Naive thymus-derived CD4-positive, alpha-beta T cell (primary cell): ENCODE results near the gene CTNNAL1. TPM values are rescaled to one million over a fixed set of nuclear protein-coding genes. Genes with fewer than 3 reads are reported as not detected.

ENCODE experiments used
- ATAC-seq: fragments of 150-1000 bp; cut with Tn5 transposase; 2 replicates; pipeline ENCODE4 v1.10.0; 2021; ENCODE audit warnings: mild to moderate bottlenecking, moderate library complexity
- CTCF ChIA-PET: fragments of 350-600 bp; sonication (Branson Sonifier 250); formaldehyde crosslinking; loops from one replicate; lab custom pipeline; 2021; ENCODE audit warnings: antibody characterized with exemption; lab: Charles Lee
- POLR2A ChIA-PET: fragments of 350-600 bp; sonication (Branson Sonifier 250); formaldehyde crosslinking; loops from one replicate; lab custom pipeline; 2021; ENCODE audit warnings: antibody characterized with exemption, inconsistent platforms; lab: Charles Lee
- DNase-seq, 9 donors: peaks; one replicate each; pipeline versions ENCODE4 v3.0.0 to v3.0.0-alpha.2; 2020 to 2022; ENCODE audit warnings: mixed read lengths in 1 of 9
- H3K27ac ChIP-seq: one replicate; pipeline ENCODE4 v1.7.0; 2013; ENCODE audit warnings: mild to moderate bottlenecking, low read depth, low read length, moderate library complexity
- H3K27me3 ChIP-seq, 2 donors: one replicate each; pipeline ENCODE4 v1.7.0; 2013; ENCODE audit warnings: low read length in 2 of 2, mild to moderate bottlenecking in 2 of 2, moderate library complexity in 2 of 2; ENCODE audit not compliant: control insufficient read depth in 2 of 2, insufficient read depth in 2 of 2
- H3K36me3 ChIP-seq, 3 experiments: 1 replicate in 2 of 3; 2 replicates in 1 of 3; pipeline ENCODE4 v1.7.0; 2013; ENCODE audit warnings: low read length in 3 of 3, mild to moderate bottlenecking in 3 of 3, moderate library complexity in 1 of 3; ENCODE audit not compliant: insufficient read depth in 3 of 3, control insufficient read depth in 2 of 3
- H3K4me1 ChIP-seq, 2 donors: one replicate each; pipeline ENCODE4 v1.7.0; 2013; ENCODE audit warnings: low read length in 2 of 2, mild to moderate bottlenecking in 2 of 2, moderate library complexity in 1 of 2; ENCODE audit not compliant: control insufficient read depth in 2 of 2, insufficient read depth in 2 of 2
- H3K4me3 ChIP-seq: 2 replicates; pipeline ENCODE4 v1.7.0; 2013; ENCODE audit warnings: mild to moderate bottlenecking, low read length
- H3K9me3 ChIP-seq, 3 experiments: 1 replicate in 2 of 3; 2 replicates in 1 of 3; pipeline ENCODE4 v1.7.0; 2013; ENCODE audit warnings: low read length in 3 of 3; ENCODE audit not compliant: control insufficient read depth in 2 of 3
- H3K27ac Mint-ChIP-seq, 9 donors: one replicate each; pipeline ENCODE4 v1.8.0; 2020 to 2022; ENCODE audit warnings: mixed read lengths in 9 of 9, mild to moderate bottlenecking in 8 of 9, moderate library complexity in 5 of 9, inconsistent platforms in 2 of 9
- H3K27me3 Mint-ChIP-seq, 5 donors: one replicate each; pipeline ENCODE4 v1.8.0; 2021 to 2022; ENCODE audit warnings: mixed read lengths in 5 of 5, mild to moderate bottlenecking in 1 of 5
- H3K36me3 Mint-ChIP-seq, 5 donors: one replicate each; pipeline ENCODE4 v1.8.0; 2020 to 2022; ENCODE audit warnings: mixed read lengths in 5 of 5, mild to moderate bottlenecking in 3 of 5, inconsistent platforms in 1 of 5
- H3K4me1 Mint-ChIP-seq, 7 donors: one replicate each; pipeline ENCODE4 v1.8.0; 2020 to 2022; ENCODE audit warnings: mixed read lengths in 7 of 7, mild to moderate bottlenecking in 3 of 7, inconsistent platforms in 1 of 7
- H3K4me3 Mint-ChIP-seq, 10 donors: one replicate each; pipeline ENCODE4 v1.8.0; 2020 to 2022; ENCODE audit warnings: mild to moderate bottlenecking in 10 of 10, mixed read lengths in 10 of 10, moderate library complexity in 6 of 10, inconsistent platforms in 2 of 10
- H3K9me3 Mint-ChIP-seq, 11 donors: one replicate each; pipeline ENCODE4 v1.8.0; 2020 to 2022; ENCODE audit warnings: mixed read lengths in 11 of 11, mild to moderate bottlenecking in 4 of 11, inconsistent platforms in 1 of 11, moderate library complexity in 1 of 11
- intact Hi-C, 2 donors: fragments of 100-400 bp; cut with micrococcal nuclease; formaldehyde crosslinking; loops; one replicate each; pipeline ENCODE4 v1.15.1; 2023
- polyA plus RNA-seq, 2 donors: library from polyadenylated mRNA; unstranded; fragments of 300-500 nt; fragmentation: Illumina TruSeq; gene quantifications; one replicate each; pipeline ENCODE4 v1.2.3, GENCODE V29; 2021
- total RNA-seq, 6 experiments: library from RNA in 5 of 6; stranded (reverse) in 5 of 6; gene quantifications; 1 replicate in 5 of 6; 2 replicates in 1 of 6; pipeline ENCODE4 v1.2.3 and lab custom pipeline; 2021 to 2026

The CTNNAL1 gene
- total and polyA plus RNA-seq, 7 experiments from 2014 or later = 0.77 to 9.9 (median 1.1) TPM

- Mint-ChIP-seq H3K4me1 (peaks cover 0 to 3% (median 0%) of the 10 kb centered on the region in 7 donors), H3K9me3 (no peaks in the 10 kb centered on the region), H3K27me3 (no peaks in the 10 kb centered on the region), H3K27ac (peak overlapping the region in 2 of 9 donors; percentile 22 to 48), H3K36me3 (peaks cover 3 to 67% (median 30%) of the 10 kb centered on the region in 5 donors), H3K4me3 (no peak overlapping the region)
- POLR2A ChIA-PET = interaction anchor here (1.0 kb wide), 1 partner anchor 14 kb away, joined by 3 read pairs; the partner anchor contains the start of genes ABITRAM and ELP1
- H3K36me3 ChIP-seq = peaks cover 4 to 75% (median 31%) of the 10 kb centered on the region in 3 experiments
- H3K27me3 ChIP-seq = no peaks in the 10 kb centered on the region
- DNase-seq (no peak), ATAC-seq (no peak)
- CTCF ChIA-PET = interaction anchor here (0.6 kb wide), 1 partner anchor 267 kb away, joined by 3 read pairs; no protein-coding TSS in a partner anchor
- no peaks in the 10 kb centered on the region for H3K9me3 ChIP-seq
- H3K4me3 ChIP-seq = no peak overlapping the region
- no peaks in the 10 kb centered on the region for H3K4me1 ChIP-seq
- intact Hi-C loops = no loop called here
- no peak overlapping the region for H3K27ac ChIP-seq
Observed at GRCh38 chr9:108919517-108919916, 93.8 kb downstream of the CTNNAL1 start.

GRCh38 chr9:108913391-108913790 is 99.9 kb downstream of the CTNNAL1 start:
- no peaks in the 10 kb centered on the region for H3K27me3 ChIP-seq
- CTCF ChIA-PET = no interaction called here

GRCh38 chr9:108911820-108912219 is 101.5 kb downstream of the CTNNAL1 start:
- POLR2A ChIA-PET = no interaction called here
- H3K4me1 ChIP-seq = peaks cover 7% of the 10 kb centered on the region in 2 donors
- no peaks in the 10 kb centered on the region for H3K9me3 ChIP-seq
- peaks cover 18 to 56% (median 42%) of the 10 kb centered on the region in 5 donors for H3K36me3 Mint-ChIP-seq
- no peaks in the 10 kb centered on the region for H3K27me3 ChIP-seq
- H3K36me3 ChIP-seq = peaks cover 5 to 62% (median 13%) of the 10 kb centered on the region in 3 experiments
- H3K4me1 Mint-ChIP-seq = peaks cover 9 to 22% (median 15%) of the 10 kb centered on the region in 7 donors
- peak overlapping the region in 8 of 9 donors; percentile 14 to 90 (median 64) for H3K27ac Mint-ChIP-seq
- H3K27me3 Mint-ChIP-seq = no peaks in the 10 kb centered on the region
- DNase-seq = peak in 5 of 9 donors; percentile 18 to 40 (median 20)
- H3K9me3 Mint-ChIP-seq = no peaks in the 10 kb centered on the region
- intact Hi-C loops = no loop called here
- CTCF ChIA-PET = no interaction called here
- H3K4me3 ChIP-seq = no peak overlapping the region
- peak overlapping the region in 5 of 10 donors; percentile 6 to 30 (median 17) for H3K4me3 Mint-ChIP-seq
- ATAC-seq = peak; percentile 54
- peak overlapping the region; percentile 30 for H3K27ac ChIP-seq

More at GRCh38 chr9:108913391-108913790, 99.9 kb downstream of the CTNNAL1 start:
- H3K27me3 Mint-ChIP-seq = no peaks in the 10 kb centered on the region
- DNase-seq (no peak), ATAC-seq (peak; percentile 58)
- POLR2A ChIA-PET = no interaction called here
- H3K9me3 Mint-ChIP-seq = no peaks in the 10 kb centered on the region
- peaks cover 12 to 55% (median 29%) of the 10 kb centered on the region in 5 donors for H3K36me3 Mint-ChIP-seq
- Histone ChIP-seq H3K36me3 (peaks cover 0 to 61% (median 14%) of the 10 kb centered on the region in 3 experiments), H3K9me3 (no peaks in the 10 kb centered on the region), H3K4me3 (no peak overlapping the region), H3K4me1 (peaks cover 7% of the 10 kb centered on the region in 2 donors), H3K27ac (no peak overlapping the region)
- intact Hi-C loops = no loop called here
- peak overlapping the region in 1 of 9 donors; percentile 57 for H3K27ac Mint-ChIP-seq
- peaks cover 9 to 22% (median 15%) of the 10 kb centered on the region in 7 donors for H3K4me1 Mint-ChIP-seq
- no peak overlapping the region for H3K4me3 Mint-ChIP-seq

- H3K4me3 ChIP-seq = no peak overlapping the region
- H3K36me3 ChIP-seq = peaks cover 5 to 67% (median 10%) of the 10 kb centered on the region in 3 experiments
- ChIA-PET POLR2A (no interaction called here), CTCF (no interaction called here)
- H3K4me1 ChIP-seq = peaks cover 7% of the 10 kb centered on the region in 2 donors
- H3K27me3 ChIP-seq = no peaks in the 10 kb centered on the region
- Mint-ChIP-seq H3K9me3 (no peaks in the 10 kb centered on the region), H3K36me3 (peaks cover 21 to 57% (median 38%) of the 10 kb centered on the region in 5 donors), H3K4me1 (peaks cover 9 to 22% (median 15%) of the 10 kb centered on the region in 7 donors), H3K27ac (peak overlapping the region in 7 of 9 donors; percentile 5 to 90 (median 67)), H3K4me3 (no peak overlapping the region), H3K27me3 (no peaks in the 10 kb centered on the region)
- no peak for DNase-seq
- no peak for ATAC-seq
- intact Hi-C loops = no loop called here
- H3K27ac ChIP-seq = no peak overlapping the region
- H3K9me3 ChIP-seq = no peaks in the 10 kb centered on the region
Observed at GRCh38 chr9:108910914-108911313, 102.4 kb downstream of the CTNNAL1 start.

- no peak overlapping the region for H3K4me3 ChIP-seq
- DNase-seq = no peak
- Mint-ChIP-seq H3K27me3 (no peaks in the 10 kb centered on the region), H3K36me3 (peaks cover 20 to 55% (median 36%) of the 10 kb centered on the region in 5 donors), H3K4me3 (no peak overlapping the region), H3K27ac (peak overlapping the region in 6 of 9 donors; percentile 6 to 90 (median 65)), H3K9me3 (no peaks in the 10 kb centered on the region), H3K4me1 (peaks cover 9 to 22% (median 15%) of the 10 kb centered on the region in 7 donors)
- no peaks in the 10 kb centered on the region for H3K27me3 ChIP-seq
- no peaks in the 10 kb centered on the region for H3K9me3 ChIP-seq
- ChIA-PET POLR2A (no interaction called here), CTCF (no interaction called here)
- no peak for ATAC-seq
- peaks cover 7% of the 10 kb centered on the region in 2 donors for H3K4me1 ChIP-seq
- intact Hi-C loops = no loop called here
- H3K27ac ChIP-seq = no peak overlapping the region
- H3K36me3 ChIP-seq = peaks cover 5 to 67% (median 13%) of the 10 kb centered on the region in 3 experiments
Observed at GRCh38 chr9:108910402-108910801, 102.9 kb downstream of the CTNNAL1 start.

GRCh38 chr9:108905494-108905893 is 107.8 kb downstream of the CTNNAL1 start:
- Mint-ChIP-seq H3K9me3 (no peaks in the 10 kb centered on the region), H3K4me1 (peaks cover 0 to 6% (median under 1%) of the 10 kb centered on the region in 7 donors), H3K4me3 (no peak overlapping the region), H3K36me3 (peaks cover 26 to 77% (median 55%) of the 10 kb centered on the region in 5 donors), H3K27me3 (no peaks in the 10 kb centered on the region), H3K27ac (no peak overlapping the region)
- Histone ChIP-seq H3K36me3 (peaks cover 27 to 93% (median 29%) of the 10 kb centered on the region in 3 experiments), H3K27me3 (no peaks in the 10 kb centered on the region), H3K4me3 (no peak overlapping the region), H3K4me1 (no peaks in the 10 kb centered on the region), H3K9me3 (no peaks in the 10 kb centered on the region), H3K27ac (no peak overlapping the region)
- ChIA-PET CTCF (no interaction called here), POLR2A (no interaction called here)
- intact Hi-C loops = no loop called here
- DNase-seq = no peak
- ATAC-seq = no peak
